ENCODE data around the gene C4orf17.
"Not testable (repeated sequence)": the region's sequence is repeated elsewhere in the genome, so short reads cannot be mapped to it uniquely, and the experiment has no call there.

C4orf17 gene

GRCh38 chr4:99518601-99519295, 7.9 kb downstream of the C4orf17 start:
- no peak for TF ChIP-seq CTCF (IDR thresholded peaks at IDR 0.05; ENCODE audit: low read depth, low read length, missing control alignments)
- Histone ChIP-seq H3K27me3 (replicated peaks) (no peaks in the 10 kb centered on the region), H3K27ac (no peak overlapping the region), H3K4me3 (ENCODE audit: low read depth, low read length) (no peak overlapping the region), H3K36me3 (replicated peaks) (no peaks in the 10 kb centered on the region)
- DNase-seq: no peak
- in situ Hi-C loops (cut with HindIII; ENCODE audit: low pct_ligation_motif_present, low sequenced_read_pairs): no loop called here

GRCh38 chr4:99529228-99529627, 18.4 kb downstream of the C4orf17 start:
- no peak for TF ChIP-seq CTCF (IDR thresholded peaks at IDR 0.05; ENCODE audit: low read depth, low read length, missing control alignments)
- Histone ChIP-seq H3K36me3 (replicated peaks) (no peaks in the 10 kb centered on the region), H3K27ac (no peak overlapping the region), H3K4me3 (ENCODE audit: low read depth, low read length) (no peak overlapping the region), H3K27me3 (replicated peaks) (no peaks in the 10 kb centered on the region)
- DNase-seq: no peak
- in situ Hi-C loops (cut with HindIII; ENCODE audit: low pct_ligation_motif_present, low sequenced_read_pairs): no loop called here

GRCh38 chr4:99529956-99530355, 19.1 kb downstream of the C4orf17 start:
- Histone ChIP-seq H3K27ac (no peak overlapping the region), H3K27me3 (replicated peaks) (no peaks in the 10 kb centered on the region), H3K36me3 (replicated peaks) (no peaks in the 10 kb centered on the region), H3K4me3 (ENCODE audit: low read depth, low read length) (no peak overlapping the region)
- no peak for DNase-seq
- no peak for TF ChIP-seq CTCF (IDR thresholded peaks at IDR 0.05; ENCODE audit: low read depth, low read length, missing control alignments)
- in situ Hi-C loops (cut with HindIII; ENCODE audit: low pct_ligation_motif_present, low sequenced_read_pairs): no loop called here

- H3K27me3 ChIP-seq (replicated peaks); H3K27ac ChIP-seq; in situ Hi-C loops (cut with HindIII; ENCODE audit: low pct_ligation_motif_present, low sequenced_read_pairs); H3K4me3 ChIP-seq (ENCODE audit: low read depth, low read length); H3K36me3 ChIP-seq (replicated peaks); DNase-seq: not testable (repeated sequence)
Observed at GRCh38 chr4:99534699-99535098, 23.9 kb downstream of the C4orf17 start.

GRCh38 chr4:99536271-99536670, 25.4 kb downstream of the C4orf17 start:
- Histone ChIP-seq H3K4me3 (ENCODE audit: low read depth, low read length) (no peak overlapping the region), H3K27me3 (replicated peaks) (no peaks in the 10 kb centered on the region), H3K27ac (no peak overlapping the region), H3K36me3 (replicated peaks) (no peaks in the 10 kb centered on the region)
- TF ChIP-seq CTCF (IDR thresholded peaks at IDR 0.05; ENCODE audit: low read depth, low read length, missing control alignments): no peak
- DNase-seq: no peak
- in situ Hi-C loops (cut with HindIII; ENCODE audit: low pct_ligation_motif_present, low sequenced_read_pairs): no loop called here

GRCh38 chr4:99536848-99537247, 26.0 kb downstream of the C4orf17 start:
- in situ Hi-C loops (cut with HindIII; ENCODE audit: low pct_ligation_motif_present, low sequenced_read_pairs): no loop called here
- Histone ChIP-seq H3K27me3 (replicated peaks) (no peaks in the 10 kb centered on the region), H3K27ac (no peak overlapping the region), H3K4me3 (ENCODE audit: low read depth, low read length) (no peak overlapping the region), H3K36me3 (replicated peaks) (no peaks in the 10 kb centered on the region)
- no peak for TF ChIP-seq CTCF (IDR thresholded peaks at IDR 0.05; ENCODE audit: low read depth, low read length, missing control alignments)
- no peak for DNase-seq
